ENCODE data around the gene NCBP3.

GRCh38 chr17:3799181-3799945 lies 46.7 kb downstream of the NCBP3 start:
- TF ChIP-seq, protein P1, sequence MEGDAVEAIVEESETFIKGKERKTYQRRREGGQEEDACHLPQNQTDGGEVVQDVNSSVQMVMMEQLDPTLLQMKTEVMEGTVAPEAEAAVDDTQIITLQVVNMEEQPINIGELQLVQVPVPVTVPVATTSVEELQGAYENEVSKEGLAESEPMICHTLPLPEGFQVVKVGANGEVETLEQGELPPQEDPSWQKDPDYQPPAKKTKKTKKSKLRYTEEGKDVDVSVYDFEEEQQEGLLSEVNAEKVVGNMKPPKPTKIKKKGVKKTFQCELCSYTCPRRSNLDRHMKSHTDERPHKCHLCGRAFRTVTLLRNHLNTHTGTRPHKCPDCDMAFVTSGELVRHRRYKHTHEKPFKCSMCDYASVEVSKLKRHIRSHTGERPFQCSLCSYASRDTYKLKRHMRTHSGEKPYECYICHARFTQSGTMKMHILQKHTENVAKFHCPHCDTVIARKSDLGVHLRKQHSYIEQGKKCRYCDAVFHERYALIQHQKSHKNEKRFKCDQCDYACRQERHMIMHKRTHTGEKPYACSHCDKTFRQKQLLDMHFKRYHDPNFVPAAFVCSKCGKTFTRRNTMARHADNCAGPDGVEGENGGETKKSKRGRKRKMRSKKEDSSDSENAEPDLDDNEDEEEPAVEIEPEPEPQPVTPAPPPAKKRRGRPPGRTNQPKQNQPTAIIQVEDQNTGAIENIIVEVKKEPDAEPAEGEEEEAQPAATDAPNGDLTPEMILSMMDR (IDR thresholded peaks at IDR 0.05), result no peak
- no peak for TF ChIP-seq POLR2A (IDR thresholded peaks at IDR 0.05)
- no peak for TF ChIP-seq EP300 (IDR thresholded peaks at IDR 0.05)

Measured in tibial nerve (tissue), 4 donors.